HCT116 (cell line): Measurements from ENCODE around the gene VAV2. TPM values are rescaled to one million over a fixed set of nuclear protein-coding genes. Genes with fewer than 3 reads are reported as not detected.

Source experiments
- ATAC-seq: fragments of 200-7000 bp; cut with Tn5 transposase; 2 replicates; pipeline ENCODE4 v1.9.1; 2020; ENCODE audit warnings: mild to moderate bottlenecking, moderate library complexity
- BruUV-seq: library from RNA; stranded (reverse); fragments of 400-500 nt; replicated peaks from 2 replicates; lab custom pipeline; 2021; lab: Mats Ljungman, UMichigan
- CTCF ChIA-PET: fragments of 300-600 bp; sonication (Branson Sonifier 250); formaldehyde crosslinking; loops from one replicate; lab custom pipeline; 2021; ENCODE audit warnings: antibody characterized with exemption; lab: Charles Lee
- POLR2A ChIA-PET: fragments of 300-600, 350-600 bp; sonication (Branson Sonifier 250); formaldehyde crosslinking; loops from one replicate; lab custom pipeline; 2021; ENCODE audit warnings: antibody characterized with exemption; lab: Charles Lee
- RAD21 ChIA-PET, 2 experiments: fragments of 300-600 bp; sonication (Branson Sonifier 250); formaldehyde crosslinking; loops; one replicate each; lab custom pipeline; 2023; ENCODE audit warnings: low total read pairs in 2 of 2; ENCODE audit not compliant: uncharacterized antibody in 2 of 2, unreplicated experiment in 2 of 2, low non-redundant PET in 1 of 2; lab: Charles Lee
- DNase-seq: peaks from one replicate; pipeline ENCODE4 v3.0.0-alpha.2; 2010; ENCODE audit warnings: low read depth, low spot score
- H2AFZ ChIP-seq: fragments of 200-600 bp; shearing (Covaris generic), sonication (generic); 2 replicates; pipeline ENCODE4 v1.6.1; 2017; ENCODE audit warnings: low read depth, mixed run types, mixed read lengths, antibody characterized with exemption, low read length; ENCODE audit not compliant: poor library complexity, severe bottlenecking
- H3K27ac ChIP-seq: 2 replicates; pipeline ENCODE4 v1.5.1; 2012; ENCODE audit warnings: low read depth, low read length
- H3K27me3 ChIP-seq: fragments of 200-600 bp; sonication (generic); 2 replicates; pipeline ENCODE4 v1.6.1; 2016; ENCODE audit warnings: mixed run types, low read length, mixed read lengths; ENCODE audit not compliant: insufficient read depth
- H3K36me3 ChIP-seq, 2 experiments: fragments of 200-500 bp in 1 of 2; fragments of 200-600 bp in 1 of 2; sonication (Bioruptor generic) in 1 of 2; sonication (generic) in 1 of 2; 2 replicates each; pipeline versions ENCODE4 v1.5.1 to v1.6.1; 2014 to 2016; ENCODE audit warnings: low read length in 2 of 2, inconsistent platforms in 1 of 2, mixed read lengths in 1 of 2, mixed run types in 1 of 2; ENCODE audit not compliant: insufficient read depth in 2 of 2, control insufficient read depth in 1 of 2
- H3K4me1 ChIP-seq, 2 experiments: fragments of 200-600 bp in 1 of 2; sonication (generic) in 1 of 2; 2 replicates each; pipeline versions ENCODE4 v1.5.1 to v1.6.1; 2012 to 2017; ENCODE audit warnings: low read length in 2 of 2, inconsistent platforms in 1 of 2, mild to moderate bottlenecking in 1 of 2, mixed read lengths in 1 of 2, mixed run types in 1 of 2, moderate library complexity in 1 of 2; ENCODE audit not compliant: insufficient read depth in 2 of 2, control insufficient read depth in 1 of 2
- H3K4me2 ChIP-seq: fragments of 200-600 bp; sonication (generic); 2 replicates; pipeline ENCODE4 v1.6.1; 2017; ENCODE audit warnings: mixed run types, low read length, mixed read lengths
- H3K4me3 ChIP-seq, 2 experiments: fragments of 200-600 bp in 1 of 2; sonication (generic) in 1 of 2; replicated peaks in 1 of 2; 2 replicates each; pipeline ENCODE4 v1.5.1; 2011 to 2016; ENCODE audit warnings: low read length in 2 of 2, control low read depth in 1 of 2, low read depth in 1 of 2, mild to moderate bottlenecking in 1 of 2, mixed read lengths in 1 of 2, mixed run types in 1 of 2
- H3K79me2 ChIP-seq: fragments of 200-600 bp; sonication (generic); 2 replicates; pipeline ENCODE4 v1.6.1; 2017; ENCODE audit warnings: mild to moderate bottlenecking, mixed run types, low read length, moderate library complexity, mixed read lengths; ENCODE audit not compliant: insufficient read depth
- H3K9ac ChIP-seq: fragments of 200-600 bp; sonication (generic); 2 replicates; pipeline ENCODE4 v1.6.1; 2016; ENCODE audit warnings: low read length, mixed read lengths
- H3K9me2 ChIP-seq: fragments of 200-600 bp; sonication (generic), shearing (Covaris generic); 2 replicates; pipeline ENCODE4 v1.6.1; 2017; ENCODE audit warnings: mixed run types, mild to moderate bottlenecking, moderate library complexity; ENCODE audit not compliant: insufficient read depth
- H3K9me3 ChIP-seq, 2 experiments: fragments of 200-500 bp in 1 of 2; fragments of 200-600 bp in 1 of 2; sonication (Bioruptor generic) in 1 of 2; sonication (generic) in 1 of 2; 2 replicates each; pipeline ENCODE4 v1.6.1; 2014 to 2017; ENCODE audit warnings: low read length in 2 of 2, mixed read lengths in 2 of 2, inconsistent platforms in 1 of 2, low read depth in 1 of 2, mild to moderate bottlenecking in 1 of 2, mixed run types in 1 of 2, moderate library complexity in 1 of 2; ENCODE audit not compliant: control insufficient read depth in 1 of 2, insufficient read depth in 1 of 2
- H4K20me1 ChIP-seq: fragments of 200-600 bp; sonication (generic), shearing (Covaris generic); 2 replicates; pipeline ENCODE4 v1.6.1; 2017; ENCODE audit warnings: mixed run types, mild to moderate bottlenecking, moderate library complexity; ENCODE audit not compliant: insufficient read depth
- EGR1 ChIP-seq: IDR thresholded peaks from 2 replicates; pipeline ENCODE4 v1.6.1; 2012; ENCODE audit warnings: low read depth
- ELF1 ChIP-seq: IDR thresholded peaks from 2 replicates; pipeline ENCODE4 v1.6.1; 2012; ENCODE audit warnings: low read depth, borderline replicate concordance
- EZH2 ChIP-seq: fragments of 200-600 bp; sonication (generic); IDR thresholded peaks from 2 replicates; pipeline ENCODE4 v1.6.1; 2017; ENCODE audit warnings: antibody characterized with exemption, mixed run types
- FOSL1 ChIP-seq: IDR thresholded peaks from 2 replicates; pipeline ENCODE4 v1.6.1; 2012; ENCODE audit warnings: low read depth
- JUND ChIP-seq: IDR thresholded peaks from 2 replicates; pipeline ENCODE4 v1.6.1; 2012
- POLR2AphosphoS5 ChIP-seq: IDR thresholded peaks from 2 replicates; pipeline ENCODE4 v1.6.1; 2011; ENCODE audit warnings: mild to moderate bottlenecking, low read depth, low read length, moderate library complexity
- SIN3A ChIP-seq: IDR thresholded peaks from 2 replicates; pipeline ENCODE4 v1.6.1; 2012; ENCODE audit warnings: low read depth
- SRF ChIP-seq: IDR thresholded peaks from 2 replicates; pipeline ENCODE4 v1.6.1; 2012; ENCODE audit warnings: low read depth
- YY1 ChIP-seq: IDR thresholded peaks from 2 replicates; pipeline ENCODE4 v1.6.1; 2011; ENCODE audit warnings: low read length, low read depth, moderate library complexity, mild to moderate bottlenecking; ENCODE audit not compliant: insufficient replicate concordance; ENCODE audit errors: extremely low read depth
- ZFX ChIP-seq: fragments of 450-650 bp; IDR thresholded peaks from 2 replicates; pipeline ENCODE4 v1.6.1; 2017
- intact Hi-C: fragments of 100-400 bp; cut with micrococcal nuclease; formaldehyde crosslinking; loops from 2 replicates; pipeline ENCODE4 v1.10.0; 2022
- total RNA-seq: library from RNA; stranded (reverse); gene quantifications from one replicate; pipeline ENCODE4 v1.2.1, GENCODE V29; 2021; ENCODE audit not compliant: unreplicated experiment
- TF ChIP-seq, protein P1 (sequence below): IDR thresholded peaks from 2 replicates; pipeline ENCODE4 v1.6.1; 2011; ENCODE audit warnings: mild to moderate bottlenecking, low read length, moderate library complexity; ENCODE audit not compliant: insufficient replicate concordance; ENCODE audit errors: extremely low read depth
- TF ChIP-seq, protein P2 (sequence below): IDR thresholded peaks from 2 replicates; pipeline ENCODE4 v1.6.1; 2012
- TF ChIP-seq, protein P3 (sequence below): IDR thresholded peaks from 2 replicates; pipeline ENCODE4 v1.6.1; 2012
- TF ChIP-seq, protein P4 (sequence below), 3 experiments: fragments of 200-600 bp in 1 of 3; sonication (generic) in 1 of 3; IDR thresholded peaks in 2 of 3; conservative IDR thresholded peaks in 1 of 3; 2 replicates each; pipeline ENCODE4 v1.5.1; 2012 to 2017; ENCODE audit warnings: low read depth in 2 of 3, low read length in 2 of 3, antibody characterized with exemption in 1 of 3, borderline replicate concordance in 1 of 3, control low read depth in 1 of 3, mild to moderate bottlenecking in 1 of 3, mixed read lengths in 1 of 3, mixed run types in 1 of 3, moderate library complexity in 1 of 3; ENCODE audit not compliant: insufficient read depth in 1 of 3

Gene VAV2
- total RNA-seq, 1 experiment from 2014 or later: 33.2 TPM

DNA sequence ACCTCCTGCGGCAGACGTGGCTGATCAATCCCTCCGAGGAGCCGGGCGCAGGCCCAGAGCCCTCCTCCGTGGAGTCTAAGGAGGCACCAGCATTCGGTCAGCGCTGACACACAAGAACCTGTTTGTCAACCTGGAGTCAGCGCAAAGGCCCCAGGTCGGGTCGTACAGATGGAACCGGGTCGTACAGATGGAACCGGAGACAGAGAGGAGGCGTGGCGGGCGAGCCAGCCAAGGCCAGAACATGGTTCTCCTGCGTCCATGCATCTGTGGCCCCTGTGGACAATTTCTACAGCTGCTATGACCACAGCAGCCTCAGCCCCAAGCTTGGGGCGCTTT lies 128.9 kb downstream of the VAV2 start (continued):
- TF ChIP-seq, protein P1, sequence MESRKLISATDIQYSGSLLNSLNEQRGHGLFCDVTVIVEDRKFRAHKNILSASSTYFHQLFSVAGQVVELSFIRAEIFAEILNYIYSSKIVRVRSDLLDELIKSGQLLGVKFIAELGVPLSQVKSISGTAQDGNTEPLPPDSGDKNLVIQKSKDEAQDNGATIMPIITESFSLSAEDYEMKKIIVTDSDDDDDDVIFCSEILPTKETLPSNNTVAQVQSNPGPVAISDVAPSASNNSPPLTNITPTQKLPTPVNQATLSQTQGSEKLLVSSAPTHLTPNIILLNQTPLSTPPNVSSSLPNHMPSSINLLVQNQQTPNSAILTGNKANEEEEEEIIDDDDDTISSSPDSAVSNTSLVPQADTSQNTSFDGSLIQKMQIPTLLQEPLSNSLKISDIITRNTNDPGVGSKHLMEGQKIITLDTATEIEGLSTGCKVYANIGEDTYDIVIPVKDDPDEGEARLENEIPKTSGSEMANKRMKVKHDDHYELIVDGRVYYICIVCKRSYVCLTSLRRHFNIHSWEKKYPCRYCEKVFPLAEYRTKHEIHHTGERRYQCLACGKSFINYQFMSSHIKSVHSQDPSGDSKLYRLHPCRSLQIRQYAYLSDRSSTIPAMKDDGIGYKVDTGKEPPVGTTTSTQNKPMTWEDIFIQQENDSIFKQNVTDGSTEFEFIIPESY: no peak
- TF ChIP-seq, protein P2, sequence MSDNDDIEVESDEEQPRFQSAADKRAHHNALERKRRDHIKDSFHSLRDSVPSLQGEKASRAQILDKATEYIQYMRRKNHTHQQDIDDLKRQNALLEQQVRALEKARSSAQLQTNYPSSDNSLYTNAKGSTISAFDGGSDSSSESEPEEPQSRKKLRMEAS: no peak
- no peak for TF ChIP-seq ZFX
- TF ChIP-seq ELF1: no peak
- TF ChIP-seq EGR1: no peak
- no peak for TF ChIP-seq FOSL1
- TF ChIP-seq, protein P3, sequence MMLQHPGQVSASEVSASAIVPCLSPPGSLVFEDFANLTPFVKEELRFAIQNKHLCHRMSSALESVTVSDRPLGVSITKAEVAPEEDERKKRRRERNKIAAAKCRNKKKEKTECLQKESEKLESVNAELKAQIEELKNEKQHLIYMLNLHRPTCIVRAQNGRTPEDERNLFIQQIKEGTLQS: no peak
- no peak for TF ChIP-seq JUND
- TF ChIP-seq SIN3A: no peak
- TF ChIP-seq YY1: no peak
- no peak for TF ChIP-seq POLR2AphosphoS5

DNA sequence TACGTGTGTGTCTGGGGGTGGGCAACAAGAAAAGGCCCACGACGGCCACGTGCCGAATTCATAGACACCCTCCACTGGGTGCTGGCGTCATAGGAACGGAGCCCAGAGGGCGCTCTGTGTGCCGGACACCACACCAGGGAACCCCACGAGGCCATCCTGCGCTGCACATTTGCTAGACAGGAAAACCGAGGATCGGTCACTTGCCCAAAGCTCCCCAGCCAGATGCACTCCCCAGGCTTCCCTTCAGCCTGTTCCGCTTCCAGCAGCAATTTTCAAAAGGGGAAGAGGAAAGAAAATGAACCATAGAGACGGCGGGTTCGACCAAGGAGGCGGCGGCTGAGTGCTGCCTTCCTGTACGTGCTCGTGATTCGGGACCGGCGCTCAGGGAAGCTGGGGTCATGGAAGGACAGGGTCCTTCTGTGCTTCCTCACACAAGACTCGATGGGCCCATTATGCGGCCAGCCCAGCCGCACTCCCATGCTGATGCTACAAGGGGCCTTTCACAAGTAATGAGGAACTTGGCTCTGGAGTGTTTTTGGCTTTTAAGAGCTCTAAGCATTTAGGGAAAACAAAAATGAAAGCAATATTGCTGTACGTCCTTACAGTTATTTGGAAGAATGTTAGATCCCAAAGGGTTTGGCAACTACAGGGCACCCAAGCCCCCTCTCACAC lies 129.4 kb downstream of the VAV2 start:
- Histone ChIP-seq H3K9ac (no peak overlapping the region), H3K27me3 (no peaks in the 10 kb centered on the region), H3K4me1 (no peaks in the 10 kb centered on the region), H2AFZ (no peak overlapping the region), H3K27ac (no peak overlapping the region), H3K9me3 (no peaks in the 10 kb centered on the region), H3K36me3 (no peaks in the 10 kb centered on the region), H3K9me2 (no peaks in the 10 kb centered on the region), H3K79me2 (peaks cover 14% of the 10 kb centered on the region; the same call in 1 of the 2 replicates), H4K20me1 (no peaks in the 10 kb centered on the region), H3K4me2 (no peak overlapping the region), H3K4me3 (no peak overlapping the region)
- ChIA-PET POLR2A (interaction anchor here (1.0 kb wide), 1 partner anchor 12 kb away, joined by 3 read pairs; no protein-coding TSS in a partner anchor), RAD21 (no interaction called here), CTCF (no interaction called here)
- no TSS peak for BruUV-seq
- DNase-seq (no peak), ATAC-seq (no peak)
- intact Hi-C loops: no loop called here
- TF ChIP-seq POLR2AphosphoS5: no peak
- TF ChIP-seq EZH2: no peak
- no peak for TF ChIP-seq SRF
- TF ChIP-seq, protein P2: no peak
- TF ChIP-seq, protein P4, sequence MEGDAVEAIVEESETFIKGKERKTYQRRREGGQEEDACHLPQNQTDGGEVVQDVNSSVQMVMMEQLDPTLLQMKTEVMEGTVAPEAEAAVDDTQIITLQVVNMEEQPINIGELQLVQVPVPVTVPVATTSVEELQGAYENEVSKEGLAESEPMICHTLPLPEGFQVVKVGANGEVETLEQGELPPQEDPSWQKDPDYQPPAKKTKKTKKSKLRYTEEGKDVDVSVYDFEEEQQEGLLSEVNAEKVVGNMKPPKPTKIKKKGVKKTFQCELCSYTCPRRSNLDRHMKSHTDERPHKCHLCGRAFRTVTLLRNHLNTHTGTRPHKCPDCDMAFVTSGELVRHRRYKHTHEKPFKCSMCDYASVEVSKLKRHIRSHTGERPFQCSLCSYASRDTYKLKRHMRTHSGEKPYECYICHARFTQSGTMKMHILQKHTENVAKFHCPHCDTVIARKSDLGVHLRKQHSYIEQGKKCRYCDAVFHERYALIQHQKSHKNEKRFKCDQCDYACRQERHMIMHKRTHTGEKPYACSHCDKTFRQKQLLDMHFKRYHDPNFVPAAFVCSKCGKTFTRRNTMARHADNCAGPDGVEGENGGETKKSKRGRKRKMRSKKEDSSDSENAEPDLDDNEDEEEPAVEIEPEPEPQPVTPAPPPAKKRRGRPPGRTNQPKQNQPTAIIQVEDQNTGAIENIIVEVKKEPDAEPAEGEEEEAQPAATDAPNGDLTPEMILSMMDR (IDR thresholded peaks at IDR 0.05 in 2 of 3, conservative IDR thresholded peaks at IDR 0.05 in 1 of 3; ENCODE audit: borderline replicate concordance in 1 of 3, insufficient read depth in 1 of 3, low read depth in 2 of 3, low read length in 2 of 3): no peak
- TF ChIP-seq ZFX: no peak
